Ascending aorta (tissue), 2 donors: ENCODE data around the gene APEH. TPM values are rescaled to one million over a fixed set of nuclear protein-coding genes. Genes with fewer than 3 reads are reported as not detected.

Source experiments
- DNase-seq, 2 donors: peaks; one replicate each; pipeline ENCODE4 v3.0.0-alpha.2; 2019; ENCODE audit warnings: low spot score in 2 of 2
- H3K27ac ChIP-seq, 2 donors: fragments of 200-600 bp; sonication (generic); one replicate each; pipeline ENCODE4 v1.5.1; 2016 to 2017; ENCODE audit warnings: mild to moderate bottlenecking in 1 of 2
- H3K27me3 ChIP-seq: fragments of 200-600 bp; sonication (generic); one replicate; pipeline ENCODE4 v1.5.1; 2017
- H3K36me3 ChIP-seq, 2 donors: fragments of 200-600 bp; sonication (generic); one replicate each; pipeline ENCODE4 v1.5.1; 2016
- H3K4me1 ChIP-seq, 2 donors: fragments of 200-600 bp; sonication (generic); one replicate each; pipeline ENCODE4 v1.5.1; 2016 to 2017; ENCODE audit warnings: mild to moderate bottlenecking in 1 of 2
- H3K4me3 ChIP-seq, 2 donors: fragments of 200-600 bp; sonication (generic); one replicate each; pipeline ENCODE4 v1.5.1; 2016 to 2017; ENCODE audit warnings: mild to moderate bottlenecking in 1 of 2
- H3K9me3 ChIP-seq, 2 donors: fragments of 200-600 bp; sonication (generic); one replicate each; pipeline ENCODE4 v1.5.1; 2016
- intact Hi-C: fragments of 100-400 bp; cut with DNase I; formaldehyde crosslinking; loops from one replicate; pipeline ENCODE4 v1.15.1; 2023
- total RNA-seq: library from RNA; depleted of rRNA; stranded (reverse); fragments of >200 nt; gene quantifications from one replicate; pipeline ENCODE4 v1.1.0, GENCODE V29; 2016
- TF ChIP-seq, protein P1 (sequence below), 3 experiments: fragments of 200-600 bp in 2 of 3; fragments of 450-650 bp in 1 of 3; sonication (generic) in 2 of 3; IDR thresholded peaks; one replicate each; pipeline ENCODE4 v1.5.1; 2016 to 2019; ENCODE audit warnings: antibody characterized with exemption in 3 of 3, mild to moderate bottlenecking in 1 of 3, moderate library complexity in 1 of 3

APEH gene
- total RNA-seq, 1 donor from 2014 or later, result 79.5 TPM

DNA sequence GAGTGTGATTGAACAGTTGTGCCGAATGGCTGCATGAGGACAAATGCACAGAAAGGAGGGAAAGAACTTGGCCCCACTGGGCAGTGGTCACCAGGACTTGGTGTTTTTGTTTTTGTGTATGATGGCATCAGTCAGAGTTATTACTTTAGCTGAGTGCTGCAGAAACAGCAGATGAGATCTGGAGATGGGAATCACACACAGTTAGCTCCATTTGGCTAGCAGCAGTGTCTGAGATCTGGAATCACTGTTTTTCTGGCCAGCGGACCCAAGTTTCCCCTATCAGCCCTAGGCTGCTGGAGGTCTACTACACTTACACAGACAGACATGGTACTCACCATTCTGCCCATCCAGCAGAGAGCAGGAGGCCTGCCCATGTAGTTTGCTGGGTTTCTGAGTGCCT, 45.9 kb upstream of the APEH start:
- no peak overlapping the region for H3K27ac ChIP-seq
- H3K4me1 ChIP-seq, result no peaks in the 10 kb centered on the region
- intact Hi-C loops, result no loop called here
- TF ChIP-seq, protein P1, sequence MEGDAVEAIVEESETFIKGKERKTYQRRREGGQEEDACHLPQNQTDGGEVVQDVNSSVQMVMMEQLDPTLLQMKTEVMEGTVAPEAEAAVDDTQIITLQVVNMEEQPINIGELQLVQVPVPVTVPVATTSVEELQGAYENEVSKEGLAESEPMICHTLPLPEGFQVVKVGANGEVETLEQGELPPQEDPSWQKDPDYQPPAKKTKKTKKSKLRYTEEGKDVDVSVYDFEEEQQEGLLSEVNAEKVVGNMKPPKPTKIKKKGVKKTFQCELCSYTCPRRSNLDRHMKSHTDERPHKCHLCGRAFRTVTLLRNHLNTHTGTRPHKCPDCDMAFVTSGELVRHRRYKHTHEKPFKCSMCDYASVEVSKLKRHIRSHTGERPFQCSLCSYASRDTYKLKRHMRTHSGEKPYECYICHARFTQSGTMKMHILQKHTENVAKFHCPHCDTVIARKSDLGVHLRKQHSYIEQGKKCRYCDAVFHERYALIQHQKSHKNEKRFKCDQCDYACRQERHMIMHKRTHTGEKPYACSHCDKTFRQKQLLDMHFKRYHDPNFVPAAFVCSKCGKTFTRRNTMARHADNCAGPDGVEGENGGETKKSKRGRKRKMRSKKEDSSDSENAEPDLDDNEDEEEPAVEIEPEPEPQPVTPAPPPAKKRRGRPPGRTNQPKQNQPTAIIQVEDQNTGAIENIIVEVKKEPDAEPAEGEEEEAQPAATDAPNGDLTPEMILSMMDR (IDR thresholded peaks at IDR 0.05), result no peak
- H3K4me3 ChIP-seq, result no peak overlapping the region
- H3K36me3 ChIP-seq, result no peaks in the 10 kb centered on the region
- no peak for DNase-seq
- H3K27me3 ChIP-seq, result no peaks in the 10 kb centered on the region
- no peaks in the 10 kb centered on the region for H3K9me3 ChIP-seq

DNA sequence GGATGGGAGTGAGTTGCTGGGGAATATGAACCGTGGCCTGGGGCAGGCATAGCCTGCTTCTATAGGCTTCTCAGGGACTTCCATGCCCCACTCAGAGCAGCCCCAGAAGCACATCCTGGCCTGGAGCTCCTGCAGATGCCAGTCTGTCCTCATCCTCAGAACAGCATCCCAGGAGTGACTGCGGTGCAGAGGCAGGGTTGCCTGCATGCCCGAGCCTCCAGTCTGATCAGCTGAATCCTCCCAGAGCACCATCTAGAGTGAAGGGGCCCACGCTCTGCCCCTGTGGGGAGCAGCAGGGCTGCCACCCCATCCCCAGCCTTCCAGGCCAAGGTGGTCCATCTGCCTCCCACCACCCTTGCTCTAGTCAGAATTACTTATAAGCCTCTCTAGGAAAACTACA, 44.7 kb upstream of the APEH start:
- Histone ChIP-seq H3K9me3 (no peaks in the 10 kb centered on the region), H3K36me3 (no peaks in the 10 kb centered on the region), H3K27me3 (no peaks in the 10 kb centered on the region), H3K27ac (no peak overlapping the region), H3K4me1 (no peaks in the 10 kb centered on the region), H3K4me3 (no peak overlapping the region)
- intact Hi-C loops, result no loop called here
- TF ChIP-seq, protein P1 (IDR thresholded peaks at IDR 0.05), result no peak
- DNase-seq, result no peak

DNA sequence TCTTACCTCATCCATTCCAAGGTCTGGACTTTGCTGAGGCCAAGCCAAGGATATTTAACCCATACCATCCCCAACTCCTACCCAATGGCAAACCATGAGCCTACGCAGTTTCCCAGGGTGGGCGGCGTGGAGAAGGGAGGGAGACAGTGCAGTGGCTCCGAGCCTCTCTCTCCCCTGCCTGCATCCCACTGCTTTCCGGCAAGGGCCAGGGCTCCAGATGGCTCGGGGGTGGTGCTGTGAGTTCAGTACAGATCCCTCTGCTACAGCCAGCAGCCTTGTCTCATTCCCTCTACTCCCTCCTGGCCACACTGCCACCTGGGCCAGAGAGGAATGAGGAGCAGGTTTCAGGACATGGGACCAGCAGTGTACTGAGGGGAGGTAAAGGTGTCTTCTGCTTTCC, 44.3 kb upstream of the APEH start:
- H3K27ac ChIP-seq, result no peak overlapping the region
- no peak for DNase-seq
- no peaks in the 10 kb centered on the region for H3K9me3 ChIP-seq
- no peaks in the 10 kb centered on the region for H3K27me3 ChIP-seq
- TF ChIP-seq, protein P1 (IDR thresholded peaks at IDR 0.05), result no peak
- H3K36me3 ChIP-seq, result no peaks in the 10 kb centered on the region
- no peaks in the 10 kb centered on the region for H3K4me1 ChIP-seq
- intact Hi-C loops, result no loop called here
- H3K4me3 ChIP-seq, result no peak overlapping the region

DNA sequence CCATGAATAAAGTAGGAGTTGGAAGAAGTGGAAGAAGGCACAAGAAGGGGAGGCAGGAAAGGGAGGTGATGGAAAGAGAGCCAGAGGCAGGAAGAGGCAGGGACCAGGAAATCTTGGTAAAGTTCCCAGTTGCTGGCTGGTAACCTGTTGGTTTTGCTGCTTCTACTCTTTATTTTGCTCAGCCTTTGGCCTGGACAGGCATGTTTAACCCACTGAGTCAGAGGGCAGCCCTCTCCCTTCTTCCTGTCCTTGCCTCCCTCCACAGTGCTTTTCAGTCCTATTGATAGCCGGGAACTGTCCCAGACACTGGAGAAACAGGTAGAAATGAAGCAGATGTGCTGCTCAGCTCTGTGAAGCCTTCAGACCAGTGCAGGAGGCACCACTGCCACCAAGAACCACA, 43.4 kb upstream of the APEH start:
- no peak for DNase-seq
- H3K36me3 ChIP-seq, result no peaks in the 10 kb centered on the region
- H3K27ac ChIP-seq, result no peak overlapping the region
- no peaks in the 10 kb centered on the region for H3K27me3 ChIP-seq
- no peak overlapping the region for H3K4me3 ChIP-seq
- TF ChIP-seq, protein P1 (IDR thresholded peaks at IDR 0.05), result no peak
- H3K9me3 ChIP-seq, result no peaks in the 10 kb centered on the region
- H3K4me1 ChIP-seq, result no peaks in the 10 kb centered on the region
- intact Hi-C loops, result no loop called here

DNA sequence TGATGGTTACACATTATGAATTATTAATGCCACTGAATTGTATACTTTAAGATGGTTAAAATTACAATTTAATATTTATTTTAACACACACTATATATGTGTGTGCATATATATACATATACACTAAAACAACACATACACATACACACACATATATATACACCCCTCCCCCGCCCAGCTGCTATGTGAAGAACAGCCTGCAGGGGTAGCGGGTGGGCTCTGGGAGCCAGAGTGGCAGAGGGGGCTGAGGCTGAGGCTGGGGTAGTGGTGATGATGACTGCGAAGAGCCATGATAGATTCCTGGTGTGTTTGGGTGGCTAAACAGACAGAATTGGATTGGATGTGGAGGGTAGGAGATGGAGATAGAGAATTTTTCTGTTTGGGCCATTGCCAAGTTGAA, 39.4 kb upstream of the APEH start:
- intact Hi-C loops, result no loop called here
- H3K9me3 ChIP-seq, result no peaks in the 10 kb centered on the region
- H3K27ac ChIP-seq, result no peak overlapping the region
- no peak for DNase-seq
- no peaks in the 10 kb centered on the region for H3K27me3 ChIP-seq
- no peaks in the 10 kb centered on the region for H3K36me3 ChIP-seq
- TF ChIP-seq, protein P1 (IDR thresholded peaks at IDR 0.05), result no peak
- H3K4me1 ChIP-seq, result peaks cover 5 to 8% of the 10 kb centered on the region in 2 donors
- no peak overlapping the region for H3K4me3 ChIP-seq
